ENCODE measurements around the gene SLC25A45. TPM values are rescaled to one million over a fixed set of nuclear protein-coding genes. Genes with fewer than 3 reads are reported as not detected.

The SLC25A45 gene
- total RNA-seq, 1 experiment from 2014 or later = 3.9 TPM

DNA sequence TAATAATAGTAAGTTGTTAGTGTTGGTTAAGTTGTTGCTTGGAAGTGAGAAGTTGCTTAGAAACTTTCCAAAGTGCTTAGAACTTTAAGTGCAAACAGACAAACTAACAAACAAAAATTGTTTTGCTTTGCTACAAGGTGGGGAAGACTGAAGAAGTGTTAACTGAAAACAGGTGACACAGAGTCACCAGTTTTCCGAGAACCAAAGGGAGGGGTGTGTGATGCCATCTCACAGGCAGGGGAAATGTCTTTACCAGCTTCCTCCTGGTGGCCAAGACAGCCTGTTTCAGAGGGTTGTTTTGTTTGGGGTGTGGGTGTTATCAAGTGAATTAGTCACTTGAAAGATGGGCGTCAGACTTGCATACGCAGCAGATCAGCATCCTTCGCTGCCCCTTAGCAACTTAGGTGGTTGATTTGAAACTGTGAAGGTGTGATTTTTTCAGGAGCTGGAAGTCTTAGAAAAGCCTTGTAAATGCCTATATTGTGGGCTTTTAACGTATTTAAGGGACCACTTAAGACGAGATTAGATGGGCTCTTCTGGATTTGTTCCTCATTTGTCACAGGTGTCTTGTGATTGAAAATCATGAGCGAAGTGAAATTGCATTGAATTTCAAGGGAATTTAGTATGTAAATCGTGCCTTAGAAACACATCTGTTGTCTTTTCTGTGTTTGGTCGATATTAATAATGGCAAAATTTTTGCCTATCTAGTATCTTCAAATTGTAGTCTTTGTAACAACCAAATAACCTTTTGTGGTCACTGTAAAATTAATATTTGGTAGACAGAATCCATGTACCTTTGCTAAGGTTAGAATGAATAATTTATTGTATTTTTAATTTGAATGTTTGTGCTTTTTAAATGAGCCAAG is 42.9 kb upstream of the SLC25A45 start:
- Mint-ChIP-seq H3K36me3 (ENCODE audit: insufficient read depth, unreplicated experiment) (peaks cover 85% of the 10 kb centered on the region), H3K9me3 (ENCODE audit: unreplicated experiment) (no peaks in the 10 kb centered on the region), H3K27me3 (ENCODE audit: insufficient read depth, unreplicated experiment) (peaks cover 10% of the 10 kb centered on the region), H3K4me1 (ENCODE audit: insufficient read depth, unreplicated experiment) (peaks cover 25% of the 10 kb centered on the region), H3K27ac (ENCODE audit: low read depth, unreplicated experiment) (peak overlapping the region; percentile 99), H3K4me3 (ENCODE audit: unreplicated experiment) (peak overlapping the region; percentile 98)
- POLR2A ChIA-PET = interaction anchor here (1.3 to 21.4 kb wide), 12 partner anchors 7 to 237 kb away, joined by 3 to 2994 read pairs (median 123); partner anchors contain the start of genes FRMD8, MALAT1, NEAT1 and PCNX3
- intact Hi-C loops (cut with micrococcal nuclease) = no loop called here
- TF ChIP-seq, protein P1, sequence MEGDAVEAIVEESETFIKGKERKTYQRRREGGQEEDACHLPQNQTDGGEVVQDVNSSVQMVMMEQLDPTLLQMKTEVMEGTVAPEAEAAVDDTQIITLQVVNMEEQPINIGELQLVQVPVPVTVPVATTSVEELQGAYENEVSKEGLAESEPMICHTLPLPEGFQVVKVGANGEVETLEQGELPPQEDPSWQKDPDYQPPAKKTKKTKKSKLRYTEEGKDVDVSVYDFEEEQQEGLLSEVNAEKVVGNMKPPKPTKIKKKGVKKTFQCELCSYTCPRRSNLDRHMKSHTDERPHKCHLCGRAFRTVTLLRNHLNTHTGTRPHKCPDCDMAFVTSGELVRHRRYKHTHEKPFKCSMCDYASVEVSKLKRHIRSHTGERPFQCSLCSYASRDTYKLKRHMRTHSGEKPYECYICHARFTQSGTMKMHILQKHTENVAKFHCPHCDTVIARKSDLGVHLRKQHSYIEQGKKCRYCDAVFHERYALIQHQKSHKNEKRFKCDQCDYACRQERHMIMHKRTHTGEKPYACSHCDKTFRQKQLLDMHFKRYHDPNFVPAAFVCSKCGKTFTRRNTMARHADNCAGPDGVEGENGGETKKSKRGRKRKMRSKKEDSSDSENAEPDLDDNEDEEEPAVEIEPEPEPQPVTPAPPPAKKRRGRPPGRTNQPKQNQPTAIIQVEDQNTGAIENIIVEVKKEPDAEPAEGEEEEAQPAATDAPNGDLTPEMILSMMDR (IDR thresholded peaks at IDR 0.05; ENCODE audit: unreplicated experiment) = no peak
- DNase-seq (ENCODE audit: unreplicated experiment) = peak; percentile 76
- BruUV-seq (replicated peaks) = TSS peak; percentile 8
- CTCF ChIA-PET = no interaction called here

DNA sequence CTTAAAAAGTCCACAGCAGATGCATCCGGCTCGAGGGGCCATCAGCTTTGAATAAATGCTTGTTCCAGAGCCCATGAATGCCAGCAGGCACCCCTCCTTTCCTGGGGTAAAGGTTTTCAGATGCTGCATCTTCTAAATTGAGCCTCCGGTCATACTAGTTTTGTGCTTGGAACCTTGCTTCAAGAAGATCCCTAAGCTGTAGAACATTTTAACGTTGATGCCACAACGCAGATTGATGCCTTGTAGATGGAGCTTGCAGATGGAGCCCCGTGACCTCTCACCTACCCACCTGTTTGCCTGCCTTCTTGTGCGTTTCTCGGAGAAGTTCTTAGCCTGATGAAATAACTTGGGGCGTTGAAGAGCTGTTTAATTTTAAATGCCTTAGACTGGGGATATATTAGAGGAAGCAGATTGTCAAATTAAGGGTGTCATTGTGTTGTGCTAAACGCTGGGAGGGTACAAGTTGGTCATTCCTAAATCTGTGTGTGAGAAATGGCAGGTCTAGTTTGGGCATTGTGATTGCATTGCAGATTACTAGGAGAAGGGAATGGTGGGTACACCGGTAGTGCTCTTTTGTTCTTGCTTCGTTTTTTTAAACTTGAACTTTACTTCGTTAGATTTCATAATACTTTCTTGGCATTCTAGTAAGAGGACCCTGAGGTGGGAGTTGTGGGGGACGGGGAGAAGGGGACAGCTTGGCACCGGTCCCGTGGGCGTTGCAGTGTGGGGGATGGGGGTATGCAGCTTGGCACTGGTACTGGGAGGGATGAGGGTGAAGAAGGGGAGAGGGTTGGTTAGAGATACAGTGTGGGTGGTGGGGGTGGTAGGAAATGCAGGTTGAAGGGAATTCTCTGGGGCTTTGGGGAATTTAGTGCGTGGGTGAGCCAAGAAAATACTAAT is 42.0 kb upstream of the SLC25A45 start:
- Mint-ChIP-seq H3K27ac (ENCODE audit: low read depth, unreplicated experiment) (peak overlapping the region; percentile 99), H3K4me1 (ENCODE audit: insufficient read depth, unreplicated experiment) (peaks cover 24% of the 10 kb centered on the region), H3K36me3 (ENCODE audit: insufficient read depth, unreplicated experiment) (peaks cover 76% of the 10 kb centered on the region), H3K4me3 (ENCODE audit: unreplicated experiment) (peak overlapping the region; percentile 98), H3K27me3 (ENCODE audit: insufficient read depth, unreplicated experiment) (peaks cover 10% of the 10 kb centered on the region), H3K9me3 (ENCODE audit: unreplicated experiment) (no peaks in the 10 kb centered on the region)
- TF ChIP-seq, protein P1 (IDR thresholded peaks at IDR 0.05; ENCODE audit: unreplicated experiment) = no peak
- BruUV-seq (replicated peaks) = no TSS peak
- peak; percentile 57 for DNase-seq (ENCODE audit: unreplicated experiment)
- CTCF ChIA-PET = interaction anchor here (0.6 to 1.4 kb wide), 5 partner anchors 10 to 141 kb away, joined by 3 to 6 read pairs (median 3); no protein-coding TSS in a partner anchor
- POLR2A ChIA-PET = interaction anchor here (0.6 to 21.4 kb wide), 16 partner anchors 6 to 238 kb away, joined by 3 to 2994 read pairs (median 9); partner anchors contain the start of genes FAM89B, FRMD8, MALAT1 and NEAT1
- intact Hi-C loops (cut with micrococcal nuclease) = no loop called here

DNA sequence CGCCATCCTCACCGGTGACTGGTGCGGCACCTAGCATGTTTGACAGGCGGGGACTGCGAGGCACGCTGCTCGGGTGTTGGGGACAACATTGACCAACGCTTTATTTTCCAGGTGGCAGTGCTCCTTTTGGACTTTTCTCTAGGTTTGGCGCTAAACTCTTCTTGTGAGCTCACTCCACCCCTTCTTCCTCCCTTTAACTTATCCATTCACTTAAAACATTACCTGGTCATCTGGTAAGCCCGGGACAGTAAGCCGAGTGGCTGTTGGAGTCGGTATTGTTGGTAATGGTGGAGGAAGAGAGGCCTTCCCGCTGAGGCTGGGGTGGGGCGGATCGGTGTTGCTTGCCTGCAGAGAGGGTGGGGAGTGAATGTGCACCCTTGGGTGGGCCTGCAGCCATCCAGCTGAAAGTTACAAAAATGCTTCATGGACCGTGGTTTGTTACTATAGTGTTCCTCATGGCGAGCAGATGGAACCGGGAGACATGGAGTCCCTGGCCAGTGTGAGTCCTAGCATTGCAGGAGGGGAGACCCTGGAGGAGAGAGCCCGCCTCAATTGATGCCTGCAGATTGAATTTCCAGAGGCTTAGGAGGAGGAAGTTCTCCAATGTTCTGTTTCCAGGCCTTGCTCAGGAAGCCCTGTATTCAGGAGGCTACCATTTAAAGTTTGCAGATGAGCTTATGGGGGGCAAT is 41.2 kb upstream of the SLC25A45 start:
- intact Hi-C loops (cut with micrococcal nuclease) = loop anchor here (2.0 kb wide), 1 partner anchor 83 kb away; no protein-coding TSS in a partner anchor
- ChIA-PET CTCF (interaction anchor here (0.6 to 1.4 kb wide), 7 partner anchors 9 to 142 kb away, joined by 3 to 6 read pairs (median 3); partner anchors contain the start of gene MALAT1), POLR2A (interaction anchor here (0.7 to 21.4 kb wide), 19 partner anchors 5 to 434 kb away, joined by 3 to 2994 read pairs (median 8); partner anchors contain the start of genes CFL1, FAM89B, FRMD8 and MALAT1)
- peaks cover 27% of the 10 kb centered on the region for H3K4me1 Mint-ChIP-seq (ENCODE audit: insufficient read depth, unreplicated experiment)
- peaks cover 68% of the 10 kb centered on the region for H3K36me3 Mint-ChIP-seq (ENCODE audit: insufficient read depth, unreplicated experiment)
- TF ChIP-seq, protein P1 (IDR thresholded peaks at IDR 0.05; ENCODE audit: unreplicated experiment) = no peak
- peak overlapping the region; percentile 98 for H3K4me3 Mint-ChIP-seq (ENCODE audit: unreplicated experiment)
- BruUV-seq (replicated peaks) = no TSS peak
- DNase-seq (ENCODE audit: unreplicated experiment) = peak; percentile 27
- H3K27ac Mint-ChIP-seq (ENCODE audit: low read depth, unreplicated experiment) = peak overlapping the region; percentile 99
- no peaks in the 10 kb centered on the region for H3K9me3 Mint-ChIP-seq (ENCODE audit: unreplicated experiment)
- peaks cover 10% of the 10 kb centered on the region for H3K27me3 Mint-ChIP-seq (ENCODE audit: insufficient read depth, unreplicated experiment)
